ENCODE measurements around the gene MINPP1.
"Not testable (repeated sequence)": the region's sequence is repeated elsewhere in the genome, so short reads cannot be mapped to it uniquely, and the experiment has no call there.

Gene MINPP1

GRCh38 chr10:87578842-87579401 is 74.2 kb downstream of the MINPP1 start:
- DNase-seq, result no peak

DNA sequence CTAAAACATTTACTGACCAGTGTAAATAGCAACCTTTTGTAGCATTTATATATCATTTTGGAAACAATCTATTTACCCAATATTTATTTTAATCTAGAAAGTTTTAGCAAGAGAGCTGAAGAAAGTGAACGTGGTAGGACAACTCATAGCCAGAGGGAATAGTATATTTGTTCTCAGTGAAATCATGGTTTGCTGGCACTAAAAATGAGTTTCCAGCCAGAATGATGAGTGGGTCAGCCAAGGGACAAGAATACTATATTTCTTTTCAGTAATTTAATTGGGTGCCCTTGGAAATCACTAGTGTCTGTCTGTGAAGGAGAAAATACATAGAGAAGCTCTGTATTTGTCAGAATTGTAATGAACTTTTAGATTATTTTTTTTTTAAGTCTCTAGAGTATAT is 74.9 kb downstream of the MINPP1 start:
- DNase-seq, result no peak

- no peak for DNase-seq
Measured at GRCh38 chr10:87580016-87580415, 75.3 kb downstream of the MINPP1 start.

DNA sequence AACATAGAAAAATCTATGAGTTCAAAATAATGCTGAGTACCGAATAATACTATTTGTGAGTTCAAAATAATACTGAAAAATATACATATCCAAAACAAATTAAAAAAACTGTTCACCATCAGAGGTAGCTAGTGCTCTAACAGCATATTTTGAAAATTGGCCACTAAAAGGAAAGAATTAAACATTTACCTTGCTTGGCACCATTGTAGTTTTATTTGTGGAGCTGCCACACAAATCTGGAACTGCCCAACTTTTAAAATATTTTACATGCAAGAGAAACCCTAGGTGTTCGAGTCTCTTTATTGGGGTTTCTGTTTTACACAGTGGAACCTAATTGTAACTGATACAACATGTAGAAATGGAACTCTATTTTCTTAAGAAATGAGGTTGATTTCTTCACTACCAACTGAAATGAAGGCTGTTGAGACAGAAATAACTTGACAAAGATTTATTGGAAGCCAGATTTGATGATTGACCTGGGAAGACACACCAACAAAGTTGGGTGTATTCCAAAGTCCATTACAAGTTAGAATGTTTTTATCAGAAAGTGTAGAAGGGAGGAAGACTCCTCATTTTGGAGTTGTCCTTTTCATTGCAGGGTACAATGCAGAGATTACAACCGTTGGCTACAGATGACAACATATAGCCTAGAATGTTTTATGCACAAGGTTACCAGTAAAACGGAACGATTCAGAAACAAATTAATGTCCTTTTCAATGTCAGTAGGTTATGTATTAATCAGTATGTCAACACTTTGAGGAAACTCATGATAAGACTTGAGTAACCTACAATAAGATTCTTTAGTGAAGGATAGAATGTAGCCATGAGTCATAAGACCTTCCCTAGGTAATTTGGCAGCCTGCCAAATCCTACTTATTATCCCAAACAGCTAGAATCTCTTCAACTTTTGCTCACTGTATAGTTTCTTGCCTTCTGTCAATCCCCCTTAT is 81.1 kb downstream of the MINPP1 start:
- DNase-seq, result no peak

DNA sequence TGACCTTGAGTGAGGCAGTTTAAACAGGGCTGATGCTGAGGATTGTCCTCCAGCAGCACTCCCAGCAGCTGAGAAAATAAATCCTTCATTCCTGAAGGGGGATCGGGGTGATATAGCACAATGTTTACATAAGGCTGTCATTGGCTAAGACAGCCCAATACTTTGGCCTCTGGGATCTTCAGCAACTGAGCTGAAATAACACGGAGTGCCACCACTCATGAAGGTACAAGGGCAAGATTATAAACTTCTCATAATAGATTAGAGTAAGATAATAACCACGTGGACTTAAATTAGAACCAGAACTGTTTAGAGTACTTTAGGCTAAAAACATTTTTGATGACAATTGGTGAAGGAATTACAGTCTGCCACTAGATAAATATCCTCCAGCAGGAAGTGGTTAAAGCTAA is 85.0 kb downstream of the MINPP1 start:
- DNase-seq, result no peak

- no peak for DNase-seq
Measured at GRCh38 chr10:87590705-87591588, 86.3 kb downstream of the MINPP1 start.

GRCh38 chr10:87591589-87591886 is 86.8 kb downstream of the MINPP1 start:
- DNase-seq, result no peak

DNA sequence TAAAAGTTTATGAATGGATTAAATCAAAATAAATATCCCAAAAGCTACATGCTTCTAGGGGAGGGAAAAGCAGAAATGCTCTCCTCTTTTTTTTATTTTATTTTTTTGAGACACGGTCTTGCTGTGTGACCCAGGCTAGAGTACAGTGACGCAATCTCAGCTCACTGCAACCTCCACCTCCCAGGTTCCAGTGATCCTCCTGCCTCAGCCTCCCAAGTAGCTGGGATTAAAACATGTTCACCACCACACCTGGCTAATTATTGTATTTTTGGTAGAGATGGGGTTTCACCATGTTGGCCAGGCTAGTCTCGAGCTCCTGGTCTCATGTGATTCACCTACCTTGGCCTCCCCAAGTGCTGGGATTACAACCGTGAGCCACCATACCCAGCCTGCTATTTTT is 88.2 kb downstream of the MINPP1 start:
- DNase-seq, result not testable (repeated sequence)

DNA sequence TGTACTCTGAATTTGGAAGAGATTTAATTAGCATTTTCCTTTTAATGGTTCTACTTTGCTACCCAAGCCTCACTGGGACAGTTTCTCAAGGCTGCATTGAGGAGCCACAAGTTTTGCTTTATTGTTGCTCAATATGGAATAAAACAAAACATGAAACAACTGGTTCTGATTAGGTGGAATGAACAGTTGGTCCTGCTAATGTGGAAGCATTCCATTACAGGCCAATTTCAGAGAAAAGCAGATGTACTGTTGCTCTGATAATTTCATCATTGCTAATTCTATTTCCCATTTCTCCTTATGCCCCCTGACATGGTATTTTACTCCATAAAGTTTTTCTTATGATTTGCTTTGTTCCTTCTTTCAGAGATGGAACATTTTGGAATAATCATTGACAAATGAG is 89.0 kb downstream of the MINPP1 start:
- DNase-seq, result no peak

GRCh38 chr10:87594181-87594580 is 89.5 kb downstream of the MINPP1 start:
- no peak for DNase-seq

GRCh38 chr10:87594864-87595263 is 90.2 kb downstream of the MINPP1 start:
- no peak for DNase-seq

GRCh38 chr10:87596351-87596750 is 91.7 kb downstream of the MINPP1 start:
- DNase-seq, result no peak

GRCh38 chr10:87598700-87599099 is 94.0 kb downstream of the MINPP1 start:
- DNase-seq, result no peak

DNA sequence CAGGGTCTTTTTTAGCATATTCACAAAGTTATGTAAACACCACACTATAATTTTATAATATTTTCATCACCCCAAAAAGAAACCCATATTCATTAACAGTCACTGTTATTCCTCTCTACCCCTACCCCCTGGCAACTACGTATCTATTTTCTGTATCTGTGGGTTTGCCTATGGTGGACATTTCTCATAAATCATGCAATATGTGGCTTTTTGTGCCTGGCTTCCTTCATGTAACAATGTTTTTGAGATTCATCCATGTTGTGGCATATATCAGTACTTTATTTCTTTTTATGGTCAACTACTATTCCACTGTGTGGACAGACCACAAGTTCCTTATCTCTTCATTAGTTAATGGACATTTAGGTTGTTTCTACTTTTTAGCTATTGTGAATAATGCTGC is 95.9 kb downstream of the MINPP1 start:
- DNase-seq, result no peak
